Measurements from ENCODE around the gene TRPM6. TPM values are rescaled to one million over a fixed set of nuclear protein-coding genes. Genes with fewer than 3 reads are reported as not detected.

The TRPM6 gene
- total RNA-seq, 1 experiment from 2014 or later, result 0.57 TPM

DNA sequence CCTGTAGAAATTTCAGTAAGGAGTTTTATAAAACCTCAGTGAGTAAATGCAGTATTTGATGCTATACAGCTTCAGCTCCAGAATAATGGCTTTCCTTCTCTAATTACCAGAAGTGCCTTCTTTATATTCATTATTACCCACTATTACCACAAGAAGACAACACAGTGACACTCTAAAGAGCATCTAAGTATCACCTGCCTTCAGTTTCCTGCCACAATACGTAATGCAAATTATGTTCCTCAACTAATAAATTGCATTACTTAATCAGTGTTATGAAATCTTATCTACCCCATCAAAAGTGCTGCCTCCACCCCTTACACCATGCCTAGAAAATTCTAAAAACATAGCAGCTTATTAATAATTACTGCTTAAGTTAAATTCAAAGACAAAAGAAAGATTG is 91.9 kb downstream of the TRPM6 start:
- no peak overlapping the region for H3K4ac ChIP-seq (ENCODE audit: low read depth, low read length)
- H2BK20ac ChIP-seq (ENCODE audit: low read depth, low read length, poor library complexity, severe bottlenecking), result no peak overlapping the region
- H3K9ac ChIP-seq (ENCODE audit: extremely low read depth, insufficient read length, low read length), result no peak overlapping the region
- Mint-ChIP-seq H3K36me3 (ENCODE audit: insufficient read depth in 1 of 3, low read depth in 3 of 3) (no peaks in the 10 kb centered on the region), H3K27ac (no peak overlapping the region), H3K9me3 (no peaks in the 10 kb centered on the region), H3K4me1 (no peaks in the 10 kb centered on the region), H3K4me3 (no peak overlapping the region; a peak in 1 of 5 replicates), H3K27me3 (ENCODE audit: low read depth) (no peaks in the 10 kb centered on the region)
- H3K4me1 ChIP-seq (ENCODE audit: insufficient read depth, low read length), result no peaks in the 10 kb centered on the region
- no peak overlapping the region for H2BK5ac ChIP-seq (ENCODE audit: insufficient read length, low read length)
- H3K79me1 ChIP-seq (ENCODE audit: insufficient read depth, low read depth, low read length, poor library complexity, severe bottlenecking), result no peaks in the 10 kb centered on the region
- no peak overlapping the region for H4K91ac ChIP-seq (ENCODE audit: insufficient read length, low read depth, low read length)
- no peak overlapping the region for H4K5ac ChIP-seq (ENCODE audit: insufficient read length, low read depth, low read length)
- no peak overlapping the region for H3T11ph ChIP-seq (ENCODE audit: low read length)
- H3K4me2 ChIP-seq (ENCODE audit: insufficient read depth, insufficient read length, low read length), result no peak overlapping the region
- H4K8ac ChIP-seq (replicated peaks; ENCODE audit: insufficient read length, low read depth, low read length), result no peak overlapping the region
- H3K79me2 ChIP-seq (ENCODE audit: insufficient read depth, low read length), result no peaks in the 10 kb centered on the region
- no peaks in the 10 kb centered on the region for H3K23me2 ChIP-seq (ENCODE audit: insufficient read length, low read depth, low read length, poor library complexity, severe bottlenecking)
- no CpG with 5 or more reads among the region's 1 CpG for WGBS (ENCODE audit: extremely low coverage, insufficient read length, low lambda C conversion rate)
- H3K18ac ChIP-seq (ENCODE audit: insufficient read length, low read depth, low read length), result no peak overlapping the region
- DNase-seq, result no peak
- H3K27me3 ChIP-seq (ENCODE audit: insufficient read depth, low read length), result no peaks in the 10 kb centered on the region
- TF ChIP-seq, protein P1, sequence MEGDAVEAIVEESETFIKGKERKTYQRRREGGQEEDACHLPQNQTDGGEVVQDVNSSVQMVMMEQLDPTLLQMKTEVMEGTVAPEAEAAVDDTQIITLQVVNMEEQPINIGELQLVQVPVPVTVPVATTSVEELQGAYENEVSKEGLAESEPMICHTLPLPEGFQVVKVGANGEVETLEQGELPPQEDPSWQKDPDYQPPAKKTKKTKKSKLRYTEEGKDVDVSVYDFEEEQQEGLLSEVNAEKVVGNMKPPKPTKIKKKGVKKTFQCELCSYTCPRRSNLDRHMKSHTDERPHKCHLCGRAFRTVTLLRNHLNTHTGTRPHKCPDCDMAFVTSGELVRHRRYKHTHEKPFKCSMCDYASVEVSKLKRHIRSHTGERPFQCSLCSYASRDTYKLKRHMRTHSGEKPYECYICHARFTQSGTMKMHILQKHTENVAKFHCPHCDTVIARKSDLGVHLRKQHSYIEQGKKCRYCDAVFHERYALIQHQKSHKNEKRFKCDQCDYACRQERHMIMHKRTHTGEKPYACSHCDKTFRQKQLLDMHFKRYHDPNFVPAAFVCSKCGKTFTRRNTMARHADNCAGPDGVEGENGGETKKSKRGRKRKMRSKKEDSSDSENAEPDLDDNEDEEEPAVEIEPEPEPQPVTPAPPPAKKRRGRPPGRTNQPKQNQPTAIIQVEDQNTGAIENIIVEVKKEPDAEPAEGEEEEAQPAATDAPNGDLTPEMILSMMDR (conservative IDR thresholded peaks at IDR 0.05), result no peak
- no peak overlapping the region for H2BK120ac ChIP-seq (ENCODE audit: low read depth, low read length, poor library complexity, severe bottlenecking)
- no peaks in the 10 kb centered on the region for H4K20me1 ChIP-seq (ENCODE audit: control insufficient read depth, insufficient read depth, insufficient read length)
- H3K23ac ChIP-seq (ENCODE audit: insufficient read length, low read depth, low read length), result no peak overlapping the region
- H3K27ac ChIP-seq (ENCODE audit: insufficient read length, low read depth, low read length), result no peak overlapping the region
- no peak overlapping the region for H2AK5ac ChIP-seq (ENCODE audit: insufficient read length, low read length)
- no peak overlapping the region for H2BK15ac ChIP-seq (ENCODE audit: low read depth, low read length)
- H2AFZ ChIP-seq (ENCODE audit: low read length), result no peak overlapping the region
- H2BK12ac ChIP-seq (ENCODE audit: insufficient read length, low read depth, low read length), result no peak overlapping the region
- H3K56ac ChIP-seq (ENCODE audit: insufficient read length, low read depth, low read length), result no peak overlapping the region
- no peaks in the 10 kb centered on the region for H3K9me3 ChIP-seq (ENCODE audit: control insufficient read depth, low read depth, low read length)
- H3K14ac ChIP-seq (ENCODE audit: insufficient read depth, low read length), result no peak overlapping the region

Data from H9 (cell line).